Omental fat pad (tissue), 4 donors: ENCODE measurements around the gene RAB38. TPM values are rescaled to one million over a fixed set of nuclear protein-coding genes. Genes with fewer than 3 reads are reported as not detected.

ENCODE experiments used
- ATAC-seq: fragments of 150-250 bp; one replicate; pipeline ENCODE4 v1.9.1; 2016; ENCODE audit warnings: mild to moderate bottlenecking, moderate library complexity; ENCODE audit not compliant: low FRiP score
- DNase-seq: peaks from one replicate; pipeline ENCODE4 v3.0.0-alpha.2; 2019; ENCODE audit warnings: low spot score
- total RNA-seq, 4 donors: library from RNA; depleted of rRNA; stranded (reverse); fragments of >200 nt; gene quantifications; one replicate each; pipeline ENCODE4 v1.1.0, GENCODE V29; 2016
- TF ChIP-seq, protein P1 (sequence below), 3 donors: fragments of 450-650 bp; IDR thresholded peaks; one replicate each; pipeline ENCODE4 v1.5.1; 2016 to 2017; ENCODE audit warnings: antibody characterized with exemption in 3 of 3, mild to moderate bottlenecking in 3 of 3, moderate library complexity in 2 of 3

RAB38 gene
- total RNA-seq, 4 donors from 2014 or later: 1.9 to 11.8 (median 4.0) TPM; not detected in 1

GRCh38 chr11:88122956-88123355 is 52.3 kb downstream of the RAB38 start:
- TF ChIP-seq, protein P1, sequence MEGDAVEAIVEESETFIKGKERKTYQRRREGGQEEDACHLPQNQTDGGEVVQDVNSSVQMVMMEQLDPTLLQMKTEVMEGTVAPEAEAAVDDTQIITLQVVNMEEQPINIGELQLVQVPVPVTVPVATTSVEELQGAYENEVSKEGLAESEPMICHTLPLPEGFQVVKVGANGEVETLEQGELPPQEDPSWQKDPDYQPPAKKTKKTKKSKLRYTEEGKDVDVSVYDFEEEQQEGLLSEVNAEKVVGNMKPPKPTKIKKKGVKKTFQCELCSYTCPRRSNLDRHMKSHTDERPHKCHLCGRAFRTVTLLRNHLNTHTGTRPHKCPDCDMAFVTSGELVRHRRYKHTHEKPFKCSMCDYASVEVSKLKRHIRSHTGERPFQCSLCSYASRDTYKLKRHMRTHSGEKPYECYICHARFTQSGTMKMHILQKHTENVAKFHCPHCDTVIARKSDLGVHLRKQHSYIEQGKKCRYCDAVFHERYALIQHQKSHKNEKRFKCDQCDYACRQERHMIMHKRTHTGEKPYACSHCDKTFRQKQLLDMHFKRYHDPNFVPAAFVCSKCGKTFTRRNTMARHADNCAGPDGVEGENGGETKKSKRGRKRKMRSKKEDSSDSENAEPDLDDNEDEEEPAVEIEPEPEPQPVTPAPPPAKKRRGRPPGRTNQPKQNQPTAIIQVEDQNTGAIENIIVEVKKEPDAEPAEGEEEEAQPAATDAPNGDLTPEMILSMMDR (IDR thresholded peaks at IDR 0.05): no peak
- no peak for DNase-seq
- ATAC-seq: no peak

- ATAC-seq: no peak
- no peak for DNase-seq
- TF ChIP-seq, protein P1 (IDR thresholded peaks at IDR 0.05): no peak
Measured at GRCh38 chr11:88119561-88119960, 55.7 kb downstream of the RAB38 start.

DNA sequence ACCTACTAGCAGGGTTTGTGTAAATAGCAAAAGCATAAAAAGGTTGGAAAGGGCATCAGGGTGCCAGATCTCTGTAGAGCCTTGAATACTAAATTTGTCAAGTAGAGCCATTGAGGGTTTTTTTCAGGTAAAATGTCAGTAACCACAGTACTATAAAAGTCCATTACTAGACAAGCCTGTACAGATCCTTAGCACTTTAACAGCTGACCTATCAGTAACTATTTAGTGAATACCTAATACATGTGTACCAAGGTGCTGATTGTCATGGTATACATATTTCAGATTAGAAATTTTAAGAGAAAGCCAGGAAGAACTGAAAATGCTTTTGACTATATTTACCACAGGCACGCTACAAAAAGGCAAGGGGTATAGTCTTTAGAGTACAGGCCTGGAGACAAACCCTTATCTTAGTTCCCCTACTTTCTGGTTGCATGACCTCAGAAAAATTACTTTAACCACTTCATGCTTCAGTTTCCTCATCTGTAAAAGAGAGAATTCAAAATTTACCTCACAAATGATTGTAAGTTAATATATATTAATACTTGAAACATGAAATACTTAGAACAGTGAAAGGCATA is 57.9 kb downstream of the RAB38 start:
- no peak for ATAC-seq
- TF ChIP-seq, protein P1 (IDR thresholded peaks at IDR 0.05): no peak
- no peak for DNase-seq

- ATAC-seq: no peak
- DNase-seq: no peak
- TF ChIP-seq, protein P1 (IDR thresholded peaks at IDR 0.05): no peak
Measured at GRCh38 chr11:88115828-88116755, 59.2 kb downstream of the RAB38 start.

GRCh38 chr11:88114486-88115045 is 60.7 kb downstream of the RAB38 start:
- no peak for ATAC-seq
- no peak for DNase-seq
- TF ChIP-seq, protein P1 (IDR thresholded peaks at IDR 0.05): no peak

GRCh38 chr11:88106666-88107065 is 68.6 kb downstream of the RAB38 start:
- ATAC-seq (no peak), DNase-seq (no peak)
- TF ChIP-seq, protein P1 (IDR thresholded peaks at IDR 0.05): no peak
